Neural progenitor cell (in vitro differentiated cells): Measurements from ENCODE around the gene PIK3CB.

Experiments
- EZH2phosphoT487 ChIP-seq: fragments of 200-600 bp; sonication (generic); IDR thresholded peaks from 2 replicates; pipeline ENCODE4 v1.6.1; 2017; ENCODE audit warnings: antibody characterized with exemption
- TF ChIP-seq, protein P1 (sequence below): fragments of 200-600 bp; sonication (generic); IDR thresholded peaks from 2 replicates; pipeline ENCODE4 v1.5.1; 2017; ENCODE audit warnings: antibody characterized with exemption, mild to moderate bottlenecking

DNA sequence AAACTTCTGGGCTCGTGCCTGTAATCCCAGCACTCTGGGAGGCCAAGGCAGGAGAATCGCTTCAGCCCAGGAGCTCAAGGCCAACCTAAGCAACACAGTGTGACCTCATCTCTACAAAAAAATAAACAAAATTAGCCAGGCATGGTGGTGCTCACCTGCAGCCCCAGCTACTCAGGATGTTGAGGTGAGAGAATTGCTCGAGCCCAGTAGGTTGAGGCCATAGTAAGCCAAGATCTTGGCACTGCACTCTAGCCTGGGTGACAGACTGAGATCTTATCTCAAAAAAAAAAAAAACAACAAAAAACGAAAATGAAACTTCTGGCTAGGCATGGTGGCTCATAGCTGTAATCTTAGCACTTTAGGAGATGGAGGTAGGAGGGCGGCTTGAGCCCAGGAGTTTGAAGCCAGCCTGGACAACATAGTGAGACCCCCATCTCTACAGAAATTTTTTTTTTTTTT is 53.7 kb downstream of the PIK3CB start:
- TF ChIP-seq, protein P1, sequence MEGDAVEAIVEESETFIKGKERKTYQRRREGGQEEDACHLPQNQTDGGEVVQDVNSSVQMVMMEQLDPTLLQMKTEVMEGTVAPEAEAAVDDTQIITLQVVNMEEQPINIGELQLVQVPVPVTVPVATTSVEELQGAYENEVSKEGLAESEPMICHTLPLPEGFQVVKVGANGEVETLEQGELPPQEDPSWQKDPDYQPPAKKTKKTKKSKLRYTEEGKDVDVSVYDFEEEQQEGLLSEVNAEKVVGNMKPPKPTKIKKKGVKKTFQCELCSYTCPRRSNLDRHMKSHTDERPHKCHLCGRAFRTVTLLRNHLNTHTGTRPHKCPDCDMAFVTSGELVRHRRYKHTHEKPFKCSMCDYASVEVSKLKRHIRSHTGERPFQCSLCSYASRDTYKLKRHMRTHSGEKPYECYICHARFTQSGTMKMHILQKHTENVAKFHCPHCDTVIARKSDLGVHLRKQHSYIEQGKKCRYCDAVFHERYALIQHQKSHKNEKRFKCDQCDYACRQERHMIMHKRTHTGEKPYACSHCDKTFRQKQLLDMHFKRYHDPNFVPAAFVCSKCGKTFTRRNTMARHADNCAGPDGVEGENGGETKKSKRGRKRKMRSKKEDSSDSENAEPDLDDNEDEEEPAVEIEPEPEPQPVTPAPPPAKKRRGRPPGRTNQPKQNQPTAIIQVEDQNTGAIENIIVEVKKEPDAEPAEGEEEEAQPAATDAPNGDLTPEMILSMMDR: no peak
- no peak for TF ChIP-seq EZH2phosphoT487
